K562 treated with DMSO at 1 percent for 4 hours (cell line): ENCODE results near the gene SAV1. TPM values are rescaled to one million over a fixed set of nuclear protein-coding genes. Genes with fewer than 3 reads are reported as not detected.

Experiments used
- total RNA-seq: library from RNA; unstranded; fragments of 300-600 nt; gene quantifications from 2 replicates; pipeline ENCODE4 v1.2.3, GENCODE V29; 2022; ENCODE audit not compliant: insufficient read depth

The SAV1 gene
- total RNA-seq: 11.0 and 13.8 TPM in 2 replicates

GRCh38 chr14:50667996-50668825 lies at the start of gene SAV1:
Gene SAV1 (minus strand): TSS chr14:50668306. CDS start chr14:50667967, 339 bp downstream.

Other genes starting within 250 kb of the SAV1 start
- 19.3 and 22.3 TPM in 2 replicates for gene MAP4K5, start 135.7 kb downstream of the SAV1 start, total RNA-seq
- not detected in 2 replicates for gene ATL1, start 108.2 kb downstream of the SAV1 start, total RNA-seq
- gene NIN, start 162.9 kb upstream of the SAV1 start, total RNA-seq: 1.5 and 2.7 TPM in 2 replicates
- gene ABHD12B, start 203.7 kb upstream of the SAV1 start, total RNA-seq: not detected in 2 replicates